B cell (primary cell): Measurements from ENCODE around the gene BAZ2B. TPM values are rescaled to one million over a fixed set of nuclear protein-coding genes. Genes with fewer than 3 reads are reported as not detected.

ENCODE experiments used
- ATAC-seq: fragments of 200-7000 bp; cut with Tn5 transposase; one replicate; pipeline ENCODE4 v1.10.0; 2021; ENCODE audit warnings: low read depth, mild to moderate bottlenecking, moderate number of reproducible peaks, moderate library complexity
- CTCF ChIA-PET: fragments of 350-600 bp; sonication (Branson Sonifier 250); formaldehyde crosslinking; loops from one replicate; lab custom pipeline; 2021; ENCODE audit warnings: antibody characterized with exemption, inconsistent platforms; lab: Charles Lee
- POLR2A ChIA-PET: fragments of 350-600 bp; sonication (Branson Sonifier 250); formaldehyde crosslinking; loops from one replicate; lab custom pipeline; 2021; ENCODE audit warnings: antibody characterized with exemption; lab: Charles Lee
- DNase-seq: peaks from one replicate; pipeline ENCODE4 v3.0.0; 2013
- H2AFZ ChIP-seq: 2 replicates; pipeline ENCODE4 v1.6.1; 2012; ENCODE audit warnings: mild to moderate bottlenecking, low read depth, low read length; ENCODE audit not compliant: insufficient read depth, poor library complexity, severe bottlenecking
- H3K27ac ChIP-seq, 2 donors: 1 replicate in 1 of 2; 2 replicates in 1 of 2; pipeline ENCODE4 v1.5.1; 2012 to 2013; ENCODE audit warnings: low read length in 2 of 2, mild to moderate bottlenecking in 2 of 2, moderate library complexity in 1 of 2
- H3K27me3 ChIP-seq, 4 experiments: fragments of 200-600 bp in 1 of 4; sonication (generic) in 1 of 4; replicated peaks in 1 of 4; 1 replicate in 2 of 4; 2 replicates in 2 of 4; pipeline versions ENCODE4 v1.6.1 to v1.7.0; 2013 to 2016; ENCODE audit warnings: low read length in 3 of 4, mild to moderate bottlenecking in 2 of 4, mixed read lengths in 1 of 4, moderate library complexity in 1 of 4; ENCODE audit not compliant: insufficient read depth in 4 of 4, control insufficient read depth in 3 of 4; ENCODE audit errors: control extremely low read depth in 1 of 4
- H3K36me3 ChIP-seq, 2 experiments: replicated peaks in 1 of 2; 1 replicate in 1 of 2; 2 replicates in 1 of 2; pipeline versions ENCODE4 v1.6.1 to v1.7.1; 2013; ENCODE audit warnings: low read length in 1 of 2; ENCODE audit not compliant: insufficient read depth in 2 of 2, control insufficient read depth in 1 of 2; ENCODE audit errors: control extremely low read depth in 1 of 2, extremely low read depth in 1 of 2
- H3K4me1 ChIP-seq, 2 donors: fragments of 200-600 bp in 1 of 2; sonication (generic) in 1 of 2; 1 replicate in 1 of 2; 2 replicates in 1 of 2; pipeline versions ENCODE4 v1.5.1 to v1.6.1; 2013 to 2017; ENCODE audit warnings: low read length in 2 of 2; ENCODE audit not compliant: control insufficient read depth in 2 of 2, insufficient read depth in 2 of 2
- H3K4me2 ChIP-seq: replicated peaks from 2 replicates; pipeline ENCODE3; 2012; ENCODE audit warnings: mild to moderate bottlenecking, low read depth, low read length; ENCODE audit not compliant: poor library complexity, severe bottlenecking
- H3K4me3 ChIP-seq, 5 experiments: fragments of 200-600 bp in 1 of 5; sonication (generic) in 1 of 5; 1 replicate in 3 of 5; 2 replicates in 2 of 5; pipeline versions ENCODE4 v1.5.1 to v1.7.0; 2011 to 2016; ENCODE audit warnings: low read length in 4 of 5, mild to moderate bottlenecking in 4 of 5, low read depth in 2 of 5, control low read depth in 1 of 5, moderate library complexity in 1 of 5; ENCODE audit not compliant: insufficient read depth in 1 of 5; ENCODE audit errors: control extremely low read depth in 1 of 5, extremely low read depth in 1 of 5
- H3K79me2 ChIP-seq: fragments of 200-600 bp; sonication (generic); one replicate; pipeline ENCODE4 v1.6.0; 2016; ENCODE audit warnings: low read length; ENCODE audit not compliant: control insufficient read depth, insufficient read depth
- H3K9ac ChIP-seq: fragments of 200-600 bp; sonication (generic); 2 replicates; pipeline ENCODE4 v1.6.1; 2017; ENCODE audit warnings: mild to moderate bottlenecking, low read length, moderate library complexity
- H3K9me3 ChIP-seq, 3 donors: one replicate each; pipeline versions ENCODE4 v1.6.1 to v1.7.1; 2013; ENCODE audit warnings: low read length in 2 of 3; ENCODE audit not compliant: control insufficient read depth in 2 of 3, insufficient read depth in 1 of 3; ENCODE audit errors: control extremely low read depth in 1 of 3
- H4K20me1 ChIP-seq: 2 replicates; pipeline ENCODE4 v1.6.0; 2012; ENCODE audit warnings: mild to moderate bottlenecking, low read length; ENCODE audit not compliant: insufficient read depth, control insufficient read depth, poor library complexity, severe bottlenecking
- H3K27ac Mint-ChIP-seq: one replicate; pipeline ENCODE4 v1.8.0; 2021; ENCODE audit warnings: mixed read lengths
- H3K27me3 Mint-ChIP-seq: one replicate; pipeline ENCODE4 v1.8.0; 2021; ENCODE audit warnings: mixed read lengths
- H3K4me1 Mint-ChIP-seq: one replicate; pipeline ENCODE4 v1.8.0; 2021; ENCODE audit warnings: mixed read lengths
- H3K4me3 Mint-ChIP-seq: one replicate; pipeline ENCODE4 v1.8.0; 2021; ENCODE audit warnings: mixed read lengths
- H3K9me3 Mint-ChIP-seq: one replicate; pipeline ENCODE4 v1.8.0; 2022; ENCODE audit warnings: mixed read lengths; ENCODE audit not compliant: insufficient read depth
- CTCF ChIP-seq: fragments of 200-600 bp; IDR thresholded peaks from one replicate; pipeline ENCODE4 v1.8.0; 2022; ENCODE audit warnings: antibody characterized with exemption, mild to moderate bottlenecking
- EZH2 ChIP-seq: IDR thresholded peaks from 2 replicates; pipeline ENCODE4 v1.6.1; 2012; ENCODE audit warnings: borderline replicate concordance, low read depth, mild to moderate bottlenecking, moderate library complexity, low read length; ENCODE audit not compliant: insufficient read depth, poor library complexity, severe bottlenecking
- WGBS: methylation state at CpG from one replicate; pipeline ENCODE4 v1.1.5; 2013; ENCODE audit warnings: missing lambda C conversion rate; ENCODE audit not compliant: insufficient coverage; 5-methylcytosine and 5-hydroxymethylcytosine counted together
- intact Hi-C: fragments of 100-400 bp; cut with micrococcal nuclease; formaldehyde crosslinking; loops from one replicate; pipeline ENCODE4 v1.10.0; 2022
- polyA plus RNA-seq: library from polyadenylated mRNA; depleted of rRNA; stranded (reverse); fragments of >200 nt; gene quantifications from 2 replicates; pipeline ENCODE4 v1.2.3, GENCODE V29; 2012
- total RNA-seq, 2 donors: library from RNA; stranded (reverse); fragments of 120-200 nt in 1 of 2; gene quantifications; 1 replicate in 1 of 2; 2 replicates in 1 of 2; pipeline versions ENCODE4 v1.2.3 to v1.2.4, GENCODE V29; 2013 to 2022

BAZ2B gene
- total and polyA plus RNA-seq, 2 donors (not counting 1 experiment from before 2014, with no cell fraction given) = 8.6 to 42.3 TPM

- no peak overlapping the region for H3K27ac Mint-ChIP-seq
- ChIA-PET CTCF (no interaction called here), POLR2A (no interaction called here)
- Histone ChIP-seq H3K27me3 (no peaks in the 10 kb centered on the region), H3K79me2 (no peaks in the 10 kb centered on the region), H3K36me3 (peaks cover 2 to 33% of the 10 kb centered on the region in 2 experiments), H4K20me1 (no peaks in the 10 kb centered on the region), H3K9ac (no peak overlapping the region), H2AFZ (no peak overlapping the region), H3K4me2 (no peak overlapping the region), H3K27ac (no peak overlapping the region), H3K4me3 (no peak overlapping the region), H3K4me1 (no peaks in the 10 kb centered on the region), H3K9me3 (peaks cover 0 to 3% (median 0%) of the 10 kb centered on the region in 3 donors)
- no peaks in the 10 kb centered on the region for H3K9me3 Mint-ChIP-seq
- H3K4me3 Mint-ChIP-seq = no peak overlapping the region
- H3K27me3 Mint-ChIP-seq = no peaks in the 10 kb centered on the region
- WGBS = 100% methylated on average over 1 of the region's 2 CpGs
- intact Hi-C loops = no loop called here
- ATAC-seq (no peak), DNase-seq (no peak)
- no peak for TF ChIP-seq EZH2
- TF ChIP-seq CTCF = no peak
- H3K4me1 Mint-ChIP-seq = no peaks in the 10 kb centered on the region
Observed at GRCh38 chr2:159446817-159447216, 169.5 kb downstream of the BAZ2B start.

- no peak overlapping the region for H3K4me2 ChIP-seq
- Mint-ChIP-seq H3K27ac (no peak overlapping the region), H3K4me1 (no peaks in the 10 kb centered on the region), H3K9me3 (no peaks in the 10 kb centered on the region), H3K4me3 (no peak overlapping the region), H3K27me3 (no peaks in the 10 kb centered on the region)
- no peaks in the 10 kb centered on the region for H4K20me1 ChIP-seq
- H3K36me3 ChIP-seq = peaks cover 2 to 35% of the 10 kb centered on the region in 2 experiments
- CTCF ChIA-PET = no interaction called here
- H3K27me3 ChIP-seq = no peaks in the 10 kb centered on the region
- WGBS = no CpG with 5 or more reads among the region's 2 CpGs
- POLR2A ChIA-PET = no interaction called here
- H3K9ac ChIP-seq = no peak overlapping the region
- DNase-seq (no peak), ATAC-seq (no peak)
- no peak overlapping the region for H3K27ac ChIP-seq
- H2AFZ ChIP-seq = no peak overlapping the region
- TF ChIP-seq EZH2 (no peak), CTCF (no peak)
- peaks cover 0 to 3% (median 0%) of the 10 kb centered on the region in 3 donors for H3K9me3 ChIP-seq
- intact Hi-C loops = no loop called here
- no peaks in the 10 kb centered on the region for H3K79me2 ChIP-seq
- no peaks in the 10 kb centered on the region for H3K4me1 ChIP-seq
- H3K4me3 ChIP-seq = no peak overlapping the region
Observed at GRCh38 chr2:159446201-159446600, 170.1 kb downstream of the BAZ2B start.
